ENCODE results near the gene RAB24.

DNA sequence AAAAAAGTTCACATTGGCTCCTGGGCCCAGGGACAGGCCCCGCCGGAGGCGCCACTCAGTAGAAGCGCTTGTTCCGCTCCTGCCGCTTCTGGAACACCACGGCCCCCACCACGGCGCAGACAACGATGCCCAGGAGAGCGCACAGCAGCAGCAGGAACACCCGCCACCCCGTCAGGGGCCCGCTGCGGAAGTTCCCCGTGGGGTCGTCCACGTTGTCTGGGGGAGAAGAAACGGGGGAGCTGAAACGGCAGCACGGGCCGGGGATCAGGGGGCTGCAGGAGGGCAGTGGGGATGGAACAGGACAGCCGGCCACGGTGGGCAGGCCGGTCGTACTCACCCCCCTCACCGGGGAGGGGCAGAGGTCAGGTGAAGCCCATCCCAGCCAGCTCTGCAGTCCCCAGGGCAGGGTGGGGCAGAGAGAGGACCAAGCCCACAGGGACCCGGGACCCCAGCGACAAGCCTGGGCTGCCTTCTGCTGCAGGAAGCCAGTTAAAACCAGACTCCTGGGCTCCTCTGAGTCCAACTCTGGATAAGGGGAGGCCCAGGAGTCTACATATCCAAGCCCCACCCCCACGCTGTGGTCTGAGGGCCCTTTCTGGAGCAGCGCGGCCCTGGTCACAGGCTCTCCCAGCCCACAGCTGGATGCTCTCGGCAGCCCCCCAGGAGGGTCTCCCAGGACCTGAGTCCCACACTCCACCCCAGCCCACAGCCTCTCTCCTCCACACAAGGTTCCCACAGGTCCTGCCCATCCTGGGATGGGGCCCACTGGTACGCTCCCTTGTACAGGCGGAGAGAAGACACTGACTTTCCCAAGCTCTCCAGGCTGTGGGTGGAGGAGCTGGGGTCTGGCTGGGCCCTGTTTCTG lies 28.7 kb upstream of the RAB24 start:
- TF ChIP-seq, protein P1, sequence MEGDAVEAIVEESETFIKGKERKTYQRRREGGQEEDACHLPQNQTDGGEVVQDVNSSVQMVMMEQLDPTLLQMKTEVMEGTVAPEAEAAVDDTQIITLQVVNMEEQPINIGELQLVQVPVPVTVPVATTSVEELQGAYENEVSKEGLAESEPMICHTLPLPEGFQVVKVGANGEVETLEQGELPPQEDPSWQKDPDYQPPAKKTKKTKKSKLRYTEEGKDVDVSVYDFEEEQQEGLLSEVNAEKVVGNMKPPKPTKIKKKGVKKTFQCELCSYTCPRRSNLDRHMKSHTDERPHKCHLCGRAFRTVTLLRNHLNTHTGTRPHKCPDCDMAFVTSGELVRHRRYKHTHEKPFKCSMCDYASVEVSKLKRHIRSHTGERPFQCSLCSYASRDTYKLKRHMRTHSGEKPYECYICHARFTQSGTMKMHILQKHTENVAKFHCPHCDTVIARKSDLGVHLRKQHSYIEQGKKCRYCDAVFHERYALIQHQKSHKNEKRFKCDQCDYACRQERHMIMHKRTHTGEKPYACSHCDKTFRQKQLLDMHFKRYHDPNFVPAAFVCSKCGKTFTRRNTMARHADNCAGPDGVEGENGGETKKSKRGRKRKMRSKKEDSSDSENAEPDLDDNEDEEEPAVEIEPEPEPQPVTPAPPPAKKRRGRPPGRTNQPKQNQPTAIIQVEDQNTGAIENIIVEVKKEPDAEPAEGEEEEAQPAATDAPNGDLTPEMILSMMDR (IDR thresholded peaks at IDR 0.05; ENCODE audit: insufficient read depth, low read length, poor library complexity, severe bottlenecking): no peak
- no peak for TF ChIP-seq EZH2phosphoT487 (conservative IDR thresholded peaks at IDR 0.05; ENCODE audit: low read length)

Data from SU-DHL-6 (cell line).